SK-N-MC (cell line): Measurements from ENCODE around the gene GRK6.

Source experiments
- EZH2 ChIP-seq: fragments of 200-600 bp; sonication (generic); IDR thresholded peaks from one replicate; pipeline ENCODE4 v1.6.1; 2017; ENCODE audit warnings: antibody characterized with exemption
- POLR2AphosphoS5 ChIP-seq: IDR thresholded peaks from 2 replicates; pipeline ENCODE4 v1.6.1; 2012; ENCODE audit warnings: mild to moderate bottlenecking, low read depth, low read length, borderline replicate concordance

DNA sequence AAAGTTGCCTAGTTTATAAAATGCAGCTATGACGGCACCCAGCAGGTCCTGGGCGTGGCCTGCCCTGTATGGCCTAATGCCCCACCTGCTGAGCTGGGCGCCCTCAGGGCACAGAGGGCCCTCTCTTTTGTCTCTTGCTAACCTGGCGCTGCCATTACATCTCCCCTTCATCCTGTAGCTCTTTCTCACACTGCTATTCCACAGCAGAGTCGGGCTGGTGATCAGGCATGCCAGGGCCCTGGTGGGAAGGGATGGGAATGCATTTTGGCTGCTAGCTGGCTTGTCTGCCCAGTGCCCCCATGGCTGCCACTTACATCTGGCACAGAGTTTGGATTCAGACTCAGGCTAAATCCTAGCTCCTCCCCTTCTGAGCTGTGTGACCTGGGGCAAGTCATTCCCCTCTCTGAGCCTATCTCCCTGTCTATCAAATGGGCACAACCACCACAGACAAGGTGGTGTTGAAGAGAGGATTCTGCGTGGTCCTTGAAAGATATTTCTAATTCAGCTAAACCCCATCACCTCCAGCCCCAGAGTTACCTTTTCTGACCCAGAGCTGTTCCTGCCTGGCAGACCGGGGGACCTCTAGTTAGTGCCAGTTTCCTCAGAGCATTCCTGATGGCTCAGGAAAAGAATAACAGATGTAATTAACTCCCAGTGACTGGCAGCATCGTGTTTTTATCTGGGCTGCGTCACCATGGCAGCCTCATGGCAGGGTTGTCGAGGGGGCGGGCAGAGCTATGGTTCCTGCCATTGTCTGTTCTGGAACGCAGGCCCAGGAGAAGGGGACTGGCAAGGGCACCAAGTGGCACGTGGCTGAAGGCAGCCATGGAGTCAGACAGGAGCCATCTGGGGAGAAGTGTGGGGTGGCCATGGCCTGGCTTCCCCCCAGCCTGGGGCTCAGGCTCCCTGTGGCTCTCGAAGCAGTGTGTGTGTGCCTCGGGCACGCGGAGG lies 26.5 kb downstream of the GRK6 start:
- TF ChIP-seq POLR2AphosphoS5 (no peak), EZH2 (no peak)
